ENCODE data around the gene RTF2.
"Not testable (repeated sequence)": the region's sequence is repeated elsewhere in the genome, so short reads cannot be mapped to it uniquely, and the experiment has no call there.

Gene RTF2

DNA sequence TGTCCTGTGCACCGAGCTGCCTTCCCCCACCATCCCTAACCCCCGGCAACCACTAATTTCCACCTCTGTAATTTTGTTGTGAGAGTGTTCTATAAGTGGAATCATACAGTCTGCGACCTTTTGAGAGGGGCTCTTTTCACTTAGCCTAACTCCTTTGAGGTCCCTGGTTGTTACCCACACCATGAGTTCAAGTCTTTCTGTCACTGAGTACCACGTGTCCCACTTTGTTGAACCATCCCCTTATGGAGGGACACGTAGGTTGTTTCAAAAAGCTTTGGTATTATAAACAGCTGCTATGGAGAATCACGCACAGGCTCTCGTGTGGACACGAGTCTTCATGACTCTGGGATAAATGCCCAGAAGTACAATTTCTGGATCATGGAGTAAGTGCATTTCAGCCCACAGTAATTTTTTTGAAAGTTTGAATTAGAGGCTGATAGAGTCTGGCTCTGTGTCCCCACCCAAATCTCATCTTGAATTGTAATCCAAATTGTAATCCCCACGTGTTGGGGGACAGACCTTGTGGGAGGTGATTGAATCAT is 74.1 kb downstream of the RTF2 start:
- no peak for DNase-seq (ENCODE audit: low read depth, low spot score)

DNA sequence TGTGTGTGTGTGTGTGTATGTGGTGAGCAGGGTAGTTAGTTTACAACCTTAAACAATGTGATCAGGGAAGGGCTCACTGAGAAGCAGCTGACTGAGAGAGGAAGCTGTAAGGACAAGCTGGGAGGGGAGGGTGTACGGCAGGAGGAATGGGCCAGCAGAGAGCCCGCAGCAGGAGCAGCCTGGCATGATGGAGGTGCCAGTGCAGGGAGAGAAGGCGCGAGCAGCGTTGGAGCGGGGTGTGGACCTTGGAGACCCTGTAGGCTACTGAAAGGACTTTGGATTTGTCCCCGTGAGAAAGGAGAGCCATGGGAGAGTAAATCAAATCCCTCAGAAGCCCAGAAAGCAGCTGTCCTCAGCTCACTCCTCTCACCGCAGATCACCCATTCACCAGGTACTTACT is 83.1 kb downstream of the RTF2 start:
- no peak for DNase-seq (ENCODE audit: low read depth, low spot score)

DNA sequence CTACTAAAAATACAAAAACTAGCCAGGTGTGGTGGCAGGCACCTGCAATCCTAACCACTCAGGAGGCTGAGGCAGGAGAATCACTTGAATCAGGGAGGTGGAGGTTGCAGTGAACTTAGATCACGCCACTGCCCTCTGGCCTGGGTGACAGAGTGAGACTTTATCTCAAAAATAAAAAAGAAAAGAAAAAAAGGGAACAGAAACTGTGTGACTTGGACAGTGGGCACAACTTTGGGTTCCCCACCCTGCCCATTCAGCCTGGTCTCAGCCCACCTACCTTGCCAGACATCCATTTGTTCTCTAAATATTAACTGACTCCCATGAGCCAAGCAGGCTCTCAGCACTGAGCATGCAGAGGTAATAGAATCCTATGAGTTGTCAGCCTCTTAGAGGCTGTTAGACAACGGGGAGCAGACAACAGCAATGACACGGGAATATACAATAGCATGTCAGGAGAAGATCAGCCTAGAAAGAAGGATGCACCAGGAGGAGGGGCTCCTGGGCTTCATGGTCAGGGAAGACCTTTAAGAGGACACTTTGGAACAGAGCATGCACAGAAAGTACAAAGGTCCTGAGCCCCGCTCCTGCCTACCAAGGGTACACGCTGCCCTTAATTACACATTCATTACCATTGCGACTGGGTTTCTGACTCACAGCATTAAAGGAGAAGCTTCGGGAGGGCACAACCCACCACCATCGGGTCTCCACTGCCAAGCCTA is 84.6 kb downstream of the RTF2 start:
- DNase-seq (ENCODE audit: low read depth, low spot score), result no peak

DNA sequence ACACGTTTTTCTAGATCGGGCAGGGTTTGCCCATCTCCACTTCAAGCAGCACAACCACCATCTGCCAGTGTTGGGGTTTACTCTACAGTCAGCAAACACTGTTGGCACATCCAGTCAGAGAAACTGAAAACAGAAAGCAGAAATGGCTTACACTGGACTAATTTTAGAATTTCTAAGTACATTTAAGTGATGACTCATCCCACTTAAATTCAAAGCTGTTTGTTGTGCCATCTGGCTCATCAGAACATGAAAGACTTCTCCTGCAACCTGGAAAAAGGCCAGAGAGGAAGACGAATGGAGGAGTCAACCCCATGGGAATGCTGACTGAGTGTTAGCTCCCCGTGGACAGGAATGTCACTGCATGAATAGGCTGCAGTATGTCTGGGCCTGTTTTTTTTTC is 86.4 kb downstream of the RTF2 start:
- no peak for DNase-seq (ENCODE audit: low read depth, low spot score)

DNA sequence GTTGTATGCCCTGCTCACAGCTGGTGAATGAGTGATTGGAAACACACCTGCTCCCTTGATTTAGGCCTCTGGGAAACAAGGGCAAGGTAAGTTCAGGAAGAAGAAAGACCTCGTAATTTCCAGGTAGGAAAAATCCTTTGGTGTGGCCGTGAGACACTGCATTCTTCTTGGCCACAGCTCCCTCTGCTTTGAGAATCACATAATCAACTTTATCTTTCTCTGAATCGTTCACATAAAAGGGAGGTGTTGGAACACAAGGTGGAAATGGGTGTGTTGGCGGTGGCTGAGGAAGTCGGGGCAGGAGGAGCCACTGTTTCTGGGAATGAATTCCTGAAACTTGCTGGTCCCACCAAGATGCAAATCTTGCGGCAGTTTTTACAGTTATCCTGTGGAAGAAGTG is 90.5 kb downstream of the RTF2 start:
- DNase-seq (ENCODE audit: low read depth, low spot score), result no peak

DNA sequence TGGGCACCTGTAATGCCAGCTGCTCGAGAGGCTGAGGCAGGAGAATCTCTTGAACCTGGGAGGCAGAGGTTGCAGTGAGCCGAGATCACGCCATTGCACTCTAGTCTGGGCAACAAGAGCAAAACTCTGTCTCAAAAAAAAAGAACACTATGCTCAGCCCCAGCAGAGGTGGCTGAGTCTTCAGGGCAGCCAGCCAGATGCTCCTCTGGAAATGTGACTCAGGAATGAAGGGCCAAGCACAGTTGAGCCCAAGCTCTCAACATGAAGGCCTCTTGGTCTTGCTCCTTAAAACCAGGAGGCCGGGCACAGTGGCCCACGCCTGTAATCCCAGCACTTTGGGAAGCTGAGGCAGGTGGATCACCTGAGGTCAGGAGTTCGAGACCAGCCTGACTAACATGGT is 96.1 kb downstream of the RTF2 start:
- not testable (repeated sequence) for DNase-seq (ENCODE audit: low read depth, low spot score)

DNA sequence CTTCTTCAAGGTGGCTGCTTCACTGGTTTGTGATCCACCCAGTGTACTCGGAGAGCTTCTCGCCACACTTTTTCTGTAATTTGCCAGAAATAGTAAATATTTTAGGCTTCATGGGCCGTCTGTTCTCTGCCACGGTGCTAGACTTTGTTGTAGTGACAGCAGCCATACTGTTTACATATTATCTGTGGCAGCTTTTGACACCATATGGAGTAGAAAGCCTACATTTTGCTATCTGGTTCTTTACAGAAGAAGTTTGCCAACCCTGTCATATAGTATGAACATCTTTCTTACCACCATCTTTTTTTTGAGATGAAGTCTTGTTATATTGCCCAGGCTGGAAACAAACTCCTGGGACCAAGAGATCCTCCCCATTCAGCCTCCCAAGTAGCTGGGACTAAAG is 97.1 kb downstream of the RTF2 start:
- no peak for DNase-seq (ENCODE audit: low read depth, low spot score)

DNA sequence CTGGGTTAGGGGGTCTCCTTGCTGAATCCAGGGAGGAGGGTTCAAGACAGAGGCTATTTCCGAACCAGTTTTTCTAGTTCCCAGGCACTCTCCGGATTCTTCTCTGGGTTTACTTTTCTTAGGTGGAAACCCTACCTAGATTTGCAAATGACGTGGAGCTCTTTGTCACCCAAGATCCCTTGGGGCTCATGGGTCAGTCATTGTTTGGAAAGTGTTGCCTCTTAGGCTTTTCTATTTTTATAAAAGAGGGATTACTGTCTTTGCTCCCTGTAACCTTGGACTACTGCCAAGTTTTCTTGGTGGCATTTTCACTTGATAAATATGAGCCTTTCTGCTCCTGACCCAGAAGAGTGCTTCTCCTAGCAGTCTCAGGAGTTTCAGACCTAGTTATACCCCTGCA is 98.2 kb downstream of the RTF2 start:
- DNase-seq (ENCODE audit: low read depth, low spot score), result no peak
